HG03520 (cell line): ENCODE measurements around the gene PPARA.
"Not testable (repeated sequence)": the region's sequence is repeated elsewhere in the genome, so short reads cannot be mapped to it uniquely, and the experiment has no call there.

Experiments used
- ATAC-seq: cut with Tn5 transposase; IDR thresholded peaks from one replicate; pipeline ENCODE4 v1.9.1; 2021; ENCODE audit warnings: mild to moderate bottlenecking, moderate library complexity; ENCODE audit not compliant: unreplicated experiment

PPARA gene

DNA sequence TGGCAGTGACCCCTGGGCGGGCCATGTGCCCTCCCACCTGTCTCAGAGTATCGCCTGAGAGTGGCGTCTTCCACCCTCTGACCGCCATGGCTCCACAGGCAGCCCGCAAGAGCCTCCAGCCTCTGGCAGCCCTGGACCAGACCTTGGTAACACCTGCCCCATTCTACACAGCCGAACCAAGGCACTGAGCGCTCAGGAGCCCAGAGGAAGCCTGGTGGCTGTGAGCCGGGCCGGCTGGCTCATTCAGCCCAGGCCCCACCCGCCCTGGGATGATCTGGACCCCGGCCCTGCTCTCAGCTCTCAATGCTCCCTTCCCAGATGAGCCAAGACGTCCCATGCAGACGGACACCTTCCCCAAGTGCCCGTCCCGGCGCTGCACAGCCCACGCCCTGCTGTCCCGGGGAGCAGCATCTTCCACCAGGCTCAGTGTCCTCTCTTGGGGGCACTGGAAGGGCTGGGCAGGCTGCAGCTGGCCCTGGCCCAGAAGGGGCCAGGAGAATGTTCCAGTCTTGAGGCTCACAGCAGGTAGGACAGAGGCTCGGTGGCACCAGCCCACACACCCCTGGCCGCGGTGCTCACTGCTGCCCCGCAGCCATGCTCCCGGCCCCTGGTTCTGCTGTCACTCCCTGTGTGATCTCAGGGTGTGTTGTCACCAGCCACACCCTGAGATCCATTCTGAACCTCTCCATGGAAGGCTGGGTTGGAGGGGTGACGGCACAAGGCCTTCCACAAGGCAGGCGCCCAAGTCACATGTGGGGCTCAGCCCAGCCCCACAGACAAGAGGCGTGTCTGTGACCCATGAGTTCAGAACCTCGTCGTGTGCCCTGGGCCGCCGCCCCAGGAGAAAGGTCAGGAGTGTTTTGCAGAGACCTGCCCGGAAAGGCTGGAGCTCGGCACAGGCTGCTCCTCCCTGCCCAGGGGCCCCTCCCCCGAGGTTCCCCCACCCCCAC, 24.2 kb upstream of the PPARA start:
- no peak for ATAC-seq

GRCh38 chr22:46126853-46127385, 23.4 kb upstream of the PPARA start:
- no peak for ATAC-seq

- no peak for ATAC-seq
These were observed 22.8 kb upstream of the PPARA start for GRCh38 chr22:46127556-46127955.

DNA sequence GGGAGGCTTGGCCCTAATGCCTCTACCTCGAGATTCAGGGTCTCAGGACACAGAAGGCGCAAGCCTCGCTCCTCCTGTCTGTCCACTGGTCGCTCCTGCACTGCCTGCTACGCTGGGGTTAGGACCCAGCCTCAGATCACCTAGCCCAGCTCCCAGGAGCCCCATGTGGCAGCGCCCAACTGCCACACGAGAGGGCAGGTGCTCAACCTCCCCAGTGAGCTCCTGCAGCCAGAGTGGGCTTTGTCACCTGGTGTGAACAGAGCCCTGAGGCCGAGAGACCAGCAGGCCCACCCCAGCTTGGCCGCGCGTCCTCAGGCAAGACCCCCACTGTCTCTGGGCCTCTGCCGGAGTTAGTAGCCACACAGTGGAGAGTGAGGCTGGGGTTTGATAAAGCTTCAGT, 21.7 kb upstream of the PPARA start:
- ATAC-seq, result no peak

- no peak for ATAC-seq
These were observed 20.8 kb upstream of the PPARA start for GRCh38 chr22:46129390-46130041.

- no peak for ATAC-seq
These were observed 19.2 kb upstream of the PPARA start for GRCh38 chr22:46131151-46131587.

- ATAC-seq, result not testable (repeated sequence)
These were observed 18.0 kb upstream of the PPARA start for GRCh38 chr22:46132193-46132829.

DNA sequence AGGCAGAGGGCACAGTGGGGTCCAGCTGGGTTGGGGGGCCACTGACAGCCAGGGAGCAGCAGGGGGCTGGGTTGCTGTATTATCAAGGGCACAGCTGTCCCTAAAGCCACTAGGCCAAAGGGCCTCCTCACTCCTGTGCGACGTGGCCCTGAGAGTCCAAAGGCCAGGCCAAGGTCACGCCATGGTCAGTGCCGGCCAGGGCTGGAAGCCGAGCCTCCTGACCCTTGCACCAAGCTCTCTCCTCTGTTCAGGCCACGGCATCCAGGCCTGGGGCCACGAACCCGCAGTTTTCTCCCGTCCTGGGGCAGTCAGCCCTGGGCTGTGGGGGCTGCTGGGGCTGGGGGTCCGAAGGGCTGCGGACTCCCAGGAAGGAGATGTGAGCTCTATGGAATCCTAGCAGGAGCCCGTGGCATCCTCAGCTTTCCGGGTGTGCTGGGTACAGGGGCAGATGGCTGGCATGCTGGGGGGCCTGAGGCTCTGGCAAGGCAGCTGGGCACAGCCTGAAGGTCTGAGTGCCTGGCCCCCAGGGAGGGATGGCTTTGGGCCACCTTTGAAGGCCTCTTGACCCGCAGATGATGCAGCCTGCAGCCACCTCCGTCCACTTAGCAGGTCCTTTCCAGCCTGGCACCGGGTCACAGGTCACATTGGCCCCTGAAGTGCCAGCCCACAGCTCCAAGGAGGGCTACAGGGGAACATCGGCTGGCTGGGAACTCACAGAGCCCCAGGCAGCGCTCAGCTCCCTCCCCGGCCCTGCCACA, 17.3 kb upstream of the PPARA start:
- no peak for ATAC-seq

GRCh38 chr22:46133588-46133855, 16.8 kb upstream of the PPARA start:
- no peak for ATAC-seq

DNA sequence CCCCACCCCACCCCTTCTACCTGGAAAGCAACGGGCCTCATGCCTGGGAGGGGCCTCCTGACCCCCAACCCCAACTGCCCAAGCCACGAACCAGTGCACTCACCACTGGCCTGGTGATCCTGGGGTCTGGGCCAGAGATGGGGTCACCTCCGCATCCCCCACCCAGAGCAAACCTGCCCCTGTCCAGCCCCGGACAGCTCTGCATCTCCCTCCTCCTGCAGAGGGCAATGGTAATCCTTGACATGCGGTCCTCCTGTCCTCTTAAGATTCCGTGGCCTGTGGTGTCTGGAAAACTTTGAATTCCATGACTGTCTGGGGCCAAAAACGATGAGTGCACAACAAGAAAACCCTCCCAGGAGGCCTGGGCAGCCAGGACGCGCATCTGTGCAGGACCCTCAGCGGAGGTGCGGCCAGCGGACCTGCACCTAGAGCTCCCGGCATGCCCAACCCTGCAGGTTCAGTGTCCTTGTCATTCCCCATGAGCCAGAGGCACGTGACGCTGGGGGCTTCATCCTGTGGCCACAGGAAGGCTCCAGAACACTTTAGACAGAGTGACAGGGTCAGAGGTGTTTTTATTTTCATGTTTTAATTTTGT, 16.1 kb upstream of the PPARA start:
- no peak for ATAC-seq

- no peak for ATAC-seq
These were observed 14.5 kb upstream of the PPARA start for GRCh38 chr22:46135611-46136485.

- no peak for ATAC-seq
These were observed 13.7 kb upstream of the PPARA start for GRCh38 chr22:46136486-46137217.

DNA sequence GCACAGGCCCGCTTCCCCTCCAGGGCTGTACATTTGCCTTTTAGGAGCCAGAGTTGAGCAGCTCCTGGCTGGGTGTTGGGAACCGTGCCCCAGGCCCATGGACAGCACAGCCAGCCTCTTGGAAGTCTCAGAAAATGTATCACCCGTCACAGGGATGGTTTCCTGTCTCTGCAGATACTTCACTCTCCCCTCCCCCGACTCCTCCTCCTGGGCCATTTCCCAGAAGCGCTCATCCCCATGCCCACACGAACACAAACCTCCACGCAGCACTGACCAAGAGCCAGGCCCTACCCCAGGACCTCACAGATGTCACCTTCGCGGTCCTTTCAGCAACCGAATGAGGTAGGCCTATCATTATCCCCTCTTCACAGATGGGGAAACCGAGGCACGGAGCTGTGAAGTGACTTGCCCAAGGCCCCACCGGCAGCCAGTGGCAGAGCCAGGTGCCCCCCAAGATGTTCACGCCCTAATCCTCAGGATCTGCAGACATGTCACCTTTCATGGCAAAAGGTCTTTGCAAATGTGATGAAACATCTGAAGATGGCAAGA, 13.0 kb upstream of the PPARA start:
- no peak for ATAC-seq

DNA sequence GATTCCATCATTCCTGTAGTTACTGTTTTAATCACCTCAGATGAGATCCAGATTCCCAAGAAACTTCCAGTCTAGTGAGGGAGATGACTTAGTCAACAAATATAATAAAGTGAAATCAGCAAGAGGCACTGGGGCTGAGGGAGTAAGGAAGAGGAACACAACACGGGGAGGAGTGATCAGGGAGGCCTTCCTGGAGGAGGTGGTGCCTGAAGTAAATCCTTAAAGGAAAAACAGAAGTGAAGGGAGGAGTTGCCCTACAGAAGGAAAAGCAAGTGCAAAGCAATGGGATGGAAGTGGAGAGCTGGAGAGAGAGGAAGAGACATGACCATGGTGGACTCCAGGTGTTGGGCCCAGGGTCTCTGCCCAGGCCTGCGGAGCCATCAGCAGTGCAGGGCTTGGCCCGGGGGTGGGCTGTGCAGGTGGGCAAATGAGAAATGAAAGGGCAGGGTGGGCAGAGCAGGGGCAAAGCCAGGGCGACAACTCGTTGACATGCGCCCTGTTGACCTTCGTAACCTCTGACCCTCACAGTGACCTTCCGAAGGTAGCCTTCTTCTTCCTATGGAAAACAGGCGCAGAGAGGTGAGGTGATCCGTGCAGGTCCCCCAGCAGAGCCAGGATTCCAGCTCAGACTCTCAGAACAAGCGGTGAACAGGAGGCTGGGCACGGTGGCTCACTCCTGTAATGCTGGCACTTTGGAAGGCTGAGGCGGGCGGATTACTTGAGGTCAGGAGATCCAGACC, 12.1 kb upstream of the PPARA start:
- no peak for ATAC-seq

GRCh38 chr22:46139417-46139816, 10.9 kb upstream of the PPARA start:
- ATAC-seq, result not testable (repeated sequence)

GRCh38 chr22:46139895-46140350, 10.4 kb upstream of the PPARA start:
- no peak for ATAC-seq

DNA sequence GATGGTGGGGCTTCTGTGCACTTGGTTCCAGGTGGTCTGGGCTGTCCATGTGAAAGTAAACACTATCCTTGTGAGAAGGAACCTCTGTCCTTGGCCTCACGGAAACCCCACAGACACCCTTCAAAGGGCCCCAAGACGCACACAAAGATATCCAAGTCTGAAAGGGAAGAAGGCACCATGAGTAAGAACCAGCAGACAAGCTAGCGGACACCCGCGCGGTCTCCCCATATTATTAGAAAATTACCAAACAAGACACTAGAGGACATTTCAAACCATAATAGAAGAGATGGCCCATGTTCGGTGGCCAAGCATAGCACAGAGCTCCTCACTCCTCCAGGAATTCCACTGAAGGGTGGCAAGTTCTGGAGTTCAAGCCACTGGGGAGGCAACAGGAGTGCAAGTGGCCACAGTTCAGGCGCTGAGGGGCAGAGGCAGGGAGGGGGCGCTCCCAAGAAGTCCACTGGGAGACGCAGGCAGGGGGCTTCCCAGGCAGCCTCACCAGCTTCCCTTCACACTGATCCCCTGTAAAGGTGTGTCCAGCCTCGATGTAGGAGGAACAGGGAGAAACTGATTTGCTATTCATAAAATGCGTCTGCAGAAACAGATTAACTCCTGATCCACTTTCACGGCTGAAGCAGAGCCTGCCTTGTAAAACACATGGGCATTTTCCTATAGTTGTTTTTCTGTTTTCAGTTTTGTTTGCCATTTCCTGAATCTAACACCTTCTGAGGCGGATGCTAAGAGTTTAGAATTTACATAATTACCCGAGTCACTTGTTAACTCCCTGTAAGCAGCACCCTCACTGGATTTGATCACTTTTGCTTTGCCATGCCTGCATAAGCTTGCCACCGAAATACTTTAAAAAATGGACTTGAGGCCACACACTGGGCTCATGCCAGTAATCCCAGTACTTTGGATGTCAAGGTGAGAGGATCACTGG, 9.1 kb upstream of the PPARA start:
- no peak for ATAC-seq
